LNCaP clone FGC (cell line): ENCODE data around the gene GAN.

ENCODE experiments used
- DNase-seq: peaks from one replicate; pipeline ENCODE4 v3.0.0-alpha.2; 2011; ENCODE audit warnings: low read depth
- H3K4me3 ChIP-seq: 2 replicates; pipeline ENCODE4 v1.5.1; 2011; ENCODE audit warnings: mild to moderate bottlenecking, low read depth, low read length, control low read depth
- CTCF ChIP-seq: IDR thresholded peaks from 2 replicates; pipeline ENCODE4 v1.5.1; 2012; ENCODE audit warnings: mild to moderate bottlenecking; ENCODE audit not compliant: control insufficient read depth, insufficient read depth; ENCODE audit errors: extremely low read depth

GAN gene, protein sequence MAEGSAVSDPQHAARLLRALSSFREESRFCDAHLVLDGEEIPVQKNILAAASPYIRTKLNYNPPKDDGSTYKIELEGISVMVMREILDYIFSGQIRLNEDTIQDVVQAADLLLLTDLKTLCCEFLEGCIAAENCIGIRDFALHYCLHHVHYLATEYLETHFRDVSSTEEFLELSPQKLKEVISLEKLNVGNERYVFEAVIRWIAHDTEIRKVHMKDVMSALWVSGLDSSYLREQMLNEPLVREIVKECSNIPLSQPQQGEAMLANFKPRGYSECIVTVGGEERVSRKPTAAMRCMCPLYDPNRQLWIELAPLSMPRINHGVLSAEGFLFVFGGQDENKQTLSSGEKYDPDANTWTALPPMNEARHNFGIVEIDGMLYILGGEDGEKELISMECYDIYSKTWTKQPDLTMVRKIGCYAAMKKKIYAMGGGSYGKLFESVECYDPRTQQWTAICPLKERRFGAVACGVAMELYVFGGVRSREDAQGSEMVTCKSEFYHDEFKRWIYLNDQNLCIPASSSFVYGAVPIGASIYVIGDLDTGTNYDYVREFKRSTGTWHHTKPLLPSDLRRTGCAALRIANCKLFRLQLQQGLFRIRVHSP

GRCh38 chr16:81314603-81315270 is at the start of gene GAN:
TSS of gene GAN (plus strand) at chr16:81314962. CDS start at chr16:81315114, 152 bp downstream.
- TF ChIP-seq CTCF: no peak
- peak; percentile 83 for DNase-seq
- H3K4me3 ChIP-seq: peak within 1 kb of the TSS; percentile 84

DNA sequence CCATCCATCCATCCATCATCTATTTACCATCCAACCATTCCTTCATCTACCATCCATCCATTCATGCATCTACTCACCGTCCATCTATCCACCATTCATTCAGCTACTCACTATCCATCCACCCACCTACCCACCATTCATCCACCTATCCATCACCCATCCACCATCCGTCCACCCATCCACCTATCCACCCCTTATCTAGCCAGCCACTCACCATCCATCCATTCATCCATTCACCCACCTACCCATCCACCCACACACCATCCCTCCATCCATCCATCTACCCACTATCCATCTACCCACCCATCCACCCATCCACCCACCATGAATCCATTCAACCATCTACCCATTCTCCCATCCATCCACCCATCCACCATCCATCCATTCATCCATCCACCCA is 49.7 kb upstream of the GAN start:
- DNase-seq: no peak
- H3K4me3 ChIP-seq: no peak overlapping the region
- no peak for TF ChIP-seq CTCF

DNA sequence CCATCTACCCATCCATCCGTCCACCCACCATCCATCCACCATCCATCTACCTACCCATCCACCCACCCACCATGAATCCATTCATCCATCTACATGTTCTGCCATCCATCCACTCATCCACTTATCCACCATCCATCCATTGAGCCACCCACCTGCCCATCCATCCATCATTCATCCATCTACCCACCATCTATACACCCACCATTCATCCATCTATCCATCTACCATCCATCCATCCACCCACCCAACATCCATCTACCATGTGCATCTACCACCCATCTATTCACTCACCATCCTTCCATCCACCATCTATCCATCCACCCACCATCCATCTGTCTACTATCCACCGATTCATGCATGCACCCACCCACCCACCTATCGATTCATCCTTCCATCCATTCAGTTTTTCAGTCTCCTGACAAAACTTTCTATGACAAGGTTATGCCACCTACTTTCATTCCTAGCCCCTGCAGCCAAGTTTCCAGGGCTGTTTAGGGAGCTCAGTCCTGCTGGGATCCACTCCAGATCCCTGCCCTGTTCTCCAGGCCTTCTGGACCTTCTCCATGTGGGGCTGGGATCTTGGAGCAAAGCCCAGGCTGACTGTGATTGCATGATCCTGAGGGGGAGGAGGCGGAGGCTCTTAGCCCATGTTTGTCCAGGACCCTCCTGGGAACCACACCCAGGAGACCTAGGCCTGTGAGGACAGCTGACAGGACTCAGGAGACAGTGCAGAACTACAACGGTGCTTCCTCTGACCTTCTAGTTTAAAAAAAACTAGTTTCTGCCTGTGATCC is 48.9 kb upstream of the GAN start:
- no peak for TF ChIP-seq CTCF
- DNase-seq: peak; percentile 13
- no peak overlapping the region for H3K4me3 ChIP-seq

GRCh38 chr16:81266680-81267095 is 48.1 kb upstream of the GAN start:
- TF ChIP-seq CTCF: no peak
- no peak overlapping the region for H3K4me3 ChIP-seq
- DNase-seq: no peak

- no peak overlapping the region for H3K4me3 ChIP-seq
- DNase-seq: no peak
- no peak for TF ChIP-seq CTCF
Observed at GRCh38 chr16:81268509-81268908, 46.3 kb upstream of the GAN start.

DNA sequence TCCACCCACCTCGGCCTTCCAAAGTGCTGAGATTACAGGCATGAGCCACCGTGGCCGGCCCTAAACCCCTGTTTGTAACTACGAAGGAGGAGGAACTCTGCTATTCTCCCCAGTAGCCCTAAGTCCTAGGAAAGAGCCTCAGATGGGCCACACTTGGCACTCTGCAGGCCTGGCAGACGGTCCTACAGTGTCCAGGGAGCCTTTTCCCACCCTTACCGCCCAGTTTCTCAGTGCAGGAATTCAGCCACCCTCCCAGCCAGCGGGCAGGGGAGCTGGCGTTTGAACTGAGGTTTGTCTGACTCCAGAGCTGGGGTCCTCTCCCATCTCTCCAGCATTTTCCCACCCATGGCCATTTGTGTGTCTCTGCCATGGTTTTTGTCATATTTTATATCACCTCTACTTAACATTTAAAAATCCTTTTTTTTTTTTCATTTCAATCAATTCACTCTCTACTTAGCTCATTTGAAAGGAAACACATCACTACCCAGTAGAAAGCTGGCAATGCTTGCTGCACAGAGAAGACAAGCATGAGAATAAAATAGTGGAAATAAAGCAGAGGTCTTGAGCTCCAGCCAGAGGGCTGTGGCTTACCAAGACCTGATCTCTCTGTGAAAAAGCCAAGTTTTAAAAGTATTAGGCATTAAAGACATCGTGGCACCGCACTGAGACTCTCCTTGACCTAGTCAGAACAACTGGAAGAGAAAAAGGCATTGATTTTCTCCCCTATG is 41.4 kb upstream of the GAN start:
- DNase-seq: no peak
- no peak overlapping the region for H3K4me3 ChIP-seq
- no peak for TF ChIP-seq CTCF
